OCI-LY7 (cell line): Measurements from ENCODE around the gene ISYNA1. TPM values are rescaled to one million over a fixed set of nuclear protein-coding genes. Genes with fewer than 3 reads are reported as not detected.

Source experiments
- BruUV-seq: library from RNA; stranded (reverse); fragments of 400-500 nt; replicated peaks from 2 replicates; lab custom pipeline; 2021; lab: Mats Ljungman, UMichigan
- CTCF ChIA-PET: fragments of 300-600 bp; sonication (Branson Sonifier 250); formaldehyde crosslinking; loops from one replicate; lab custom pipeline; 2022; ENCODE audit warnings: antibody characterized with exemption; ENCODE audit not compliant: unreplicated experiment; lab: Charles Lee
- POLR2A ChIA-PET: fragments of 300-600 bp; sonication (Branson Sonifier 250); formaldehyde crosslinking; loops from one replicate; lab custom pipeline; 2022; ENCODE audit warnings: antibody characterized with exemption; lab: Charles Lee
- DNase-seq: peaks from one replicate; pipeline ENCODE4 v3.0.0-alpha.2; 2015; ENCODE audit warnings: low spot score
- H2AFZ ChIP-seq: fragments of 200-600 bp; sonication (generic), shearing (Covaris generic); 2 replicates; pipeline ENCODE4 v1.6.1; 2014; ENCODE audit warnings: mild to moderate bottlenecking, antibody characterized with exemption, low read length, moderate library complexity
- H3K27ac ChIP-seq: fragments of 200-600 bp; sonication (generic); 2 replicates; pipeline ENCODE4 v1.5.1; 2014; ENCODE audit warnings: mixed run types, low read depth, mild to moderate bottlenecking, moderate library complexity, low read length, inconsistent platforms; ENCODE audit not compliant: poor library complexity, severe bottlenecking
- H3K36me3 ChIP-seq: fragments of 200-600 bp; sonication (generic); 2 replicates; pipeline ENCODE4 v1.6.1; 2014; ENCODE audit warnings: mild to moderate bottlenecking, antibody characterized with exemption, low read length, moderate library complexity, mixed read lengths; ENCODE audit not compliant: insufficient read depth
- H3K4me1 ChIP-seq: fragments of 200-600 bp; sonication (generic); 2 replicates; pipeline ENCODE4 v1.5.1; 2014; ENCODE audit warnings: mild to moderate bottlenecking, low read length; ENCODE audit not compliant: insufficient read depth, poor library complexity, severe bottlenecking
- H3K4me2 ChIP-seq: fragments of 200-600 bp; sonication (generic); 2 replicates; pipeline ENCODE4 v1.6.1; 2014; ENCODE audit warnings: mild to moderate bottlenecking, low read length
- H3K4me3 ChIP-seq: fragments of 200-600 bp; sonication (generic); 2 replicates; pipeline ENCODE4 v1.5.1; 2014; ENCODE audit warnings: mild to moderate bottlenecking, low read depth, low read length; ENCODE audit not compliant: poor library complexity, severe bottlenecking
- H3K79me2 ChIP-seq: fragments of 200-600 bp; sonication (generic); 2 replicates; pipeline ENCODE4 v1.6.1; 2016; ENCODE audit warnings: low read depth, mild to moderate bottlenecking, low read length, moderate library complexity, mixed read lengths; ENCODE audit not compliant: insufficient read depth
- H3K9me2 ChIP-seq: fragments of 200-600 bp; sonication (generic); 2 replicates; pipeline ENCODE4 v1.6.1; 2016; ENCODE audit warnings: mild to moderate bottlenecking, low read length, mixed read lengths; ENCODE audit not compliant: insufficient read depth
- H3K9me3 ChIP-seq: fragments of 200-600 bp; sonication (generic); 2 replicates; pipeline ENCODE4 v1.6.1; 2014; ENCODE audit warnings: mild to moderate bottlenecking, mixed run types, low read length, mixed read lengths
- H4K20me1 ChIP-seq: fragments of 200-600 bp; sonication (generic); 2 replicates; pipeline ENCODE4 v1.6.1; 2014; ENCODE audit warnings: mild to moderate bottlenecking, antibody characterized with exemption, low read length, moderate library complexity, mixed read lengths; ENCODE audit not compliant: insufficient read depth
- CTCF ChIP-seq: fragments of 200-600 bp; sonication (generic); conservative IDR thresholded peaks from 2 replicates; pipeline ENCODE4 v1.5.1; 2014; ENCODE audit warnings: mild to moderate bottlenecking, antibody characterized with exemption, low read length, moderate library complexity, mixed read lengths
- EZH2phosphoT487 ChIP-seq: fragments of 200-600 bp; sonication (generic); IDR thresholded peaks from 2 replicates; pipeline ENCODE4 v1.6.1; 2018; ENCODE audit warnings: low read depth, borderline replicate concordance, mild to moderate bottlenecking, mixed run types, antibody characterized with exemption, low read length, moderate library complexity, mixed read lengths
- intact Hi-C: fragments of 100-400 bp; cut with micrococcal nuclease; formaldehyde crosslinking; loops from one replicate; pipeline ENCODE4 v1.10.0; 2022; ENCODE audit not compliant: unreplicated experiment
- total RNA-seq, 2 experiments: library from RNA; depleted of rRNA in 1 of 2; stranded (reverse); fragments of >200 nt in 1 of 2; shearing (Covaris generic) in 1 of 2; gene quantifications; 2 replicates each; pipeline ENCODE4 v1.2.3, GENCODE V29; 2014 to 2022

Gene ISYNA1
- total RNA-seq, 2 experiments from 2014 or later, result 1.8 to 8.9 TPM

GRCh38 chr19:18449552-18449951, 11.6 kb upstream of the ISYNA1 start:
- no peaks in the 10 kb centered on the region for H3K4me1 ChIP-seq
- no TSS peak for BruUV-seq
- no peak for DNase-seq
- ChIA-PET CTCF (no interaction called here), POLR2A (no interaction called here)
- no peak overlapping the region for H2AFZ ChIP-seq
- H3K79me2 ChIP-seq, result no peaks in the 10 kb centered on the region
- H3K27ac ChIP-seq, result no peak overlapping the region
- H3K36me3 ChIP-seq, result peaks cover 42% of the 10 kb centered on the region; the same call in 1 of the 2 replicates
- H3K4me2 ChIP-seq, result no peak overlapping the region
- H4K20me1 ChIP-seq, result no peaks in the 10 kb centered on the region
- no peaks in the 10 kb centered on the region for H3K9me2 ChIP-seq
- intact Hi-C loops, result no loop called here
- H3K9me3 ChIP-seq, result no peaks in the 10 kb centered on the region
- TF ChIP-seq CTCF, result no peak
- no peak for TF ChIP-seq EZH2phosphoT487
- H3K4me3 ChIP-seq, result no peak overlapping the region

DNA sequence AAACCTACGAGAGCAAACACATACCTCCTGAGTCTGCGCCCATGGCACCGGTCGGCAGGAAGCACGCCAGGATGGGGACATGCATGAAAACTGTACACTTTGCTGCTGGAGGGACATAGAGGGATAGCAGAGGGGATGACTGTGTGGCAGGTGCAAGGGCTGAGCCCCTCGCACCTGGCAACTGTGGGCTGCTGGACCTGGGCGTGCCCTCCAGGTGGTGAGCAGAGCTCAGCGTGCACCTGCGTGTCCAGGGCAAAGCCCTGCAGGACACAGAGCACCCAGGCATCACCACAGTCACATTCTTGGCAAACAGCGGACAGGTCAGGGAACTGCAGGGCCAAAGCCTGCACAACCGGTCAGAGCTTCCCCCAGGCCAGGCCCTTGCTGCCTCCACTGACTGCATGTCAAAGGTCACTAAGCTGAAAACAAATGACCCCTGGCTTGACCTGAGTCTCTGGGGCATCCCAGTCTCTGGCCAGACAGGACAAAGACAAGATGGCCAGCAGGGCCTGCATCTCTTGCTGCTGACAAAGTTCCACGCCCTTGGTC, 9.0 kb upstream of the ISYNA1 start:
- intact Hi-C loops, result no loop called here
- CTCF ChIA-PET, result no interaction called here

More for the DNA sequence above, 9.0 kb upstream of the ISYNA1 start:
- BruUV-seq, result no TSS peak
- no peaks in the 10 kb centered on the region for H3K4me1 ChIP-seq
- no peak overlapping the region for H3K27ac ChIP-seq
- 0 out of 2 replicates have a peak, but pooled peaks cover 7% of the 10 kb centered on the region for H3K9me3 ChIP-seq
- peaks cover 65% of the 10 kb centered on the region for H3K36me3 ChIP-seq
- POLR2A ChIA-PET, result no interaction called here
- no peak for DNase-seq
- H2AFZ ChIP-seq, result no peak overlapping the region
- H3K4me2 ChIP-seq, result no peak overlapping the region
- no peaks in the 10 kb centered on the region for H4K20me1 ChIP-seq
- H3K9me2 ChIP-seq, result no peaks in the 10 kb centered on the region
- H3K79me2 ChIP-seq, result no peaks in the 10 kb centered on the region
- H3K4me3 ChIP-seq, result no peak overlapping the region
- no peak for TF ChIP-seq CTCF
- no peak for TF ChIP-seq EZH2phosphoT487
